LNCAP (cell line): ENCODE measurements around the gene WTIP.

Source experiments
- TF ChIP-seq, protein P1 (sequence below): fragments of 450-650 bp; IDR thresholded peaks from 2 replicates; pipeline ENCODE4 v1.5.1; 2017; ENCODE audit warnings: mild to moderate bottlenecking

WTIP gene

DNA sequence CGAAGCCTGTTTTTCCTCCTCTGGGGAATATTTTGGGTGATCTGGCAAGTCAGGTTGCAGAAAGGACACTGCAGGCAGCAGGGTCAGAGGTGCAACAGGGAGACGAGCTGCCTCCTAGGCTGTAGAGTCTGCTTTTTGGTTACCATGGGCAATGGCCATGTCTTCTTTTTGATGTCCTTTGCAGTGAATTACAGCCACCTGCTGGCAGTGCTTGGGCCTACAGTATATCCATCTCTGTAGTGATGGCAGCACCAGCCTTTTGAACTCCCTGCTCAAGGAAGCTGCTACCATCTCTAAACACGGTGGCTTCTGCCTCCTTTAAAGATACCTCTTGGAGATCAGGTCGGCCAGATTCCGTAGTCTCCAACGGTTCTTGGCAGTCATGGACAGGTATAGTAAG, 73.9 kb downstream of the WTIP start:
- TF ChIP-seq, protein P1, sequence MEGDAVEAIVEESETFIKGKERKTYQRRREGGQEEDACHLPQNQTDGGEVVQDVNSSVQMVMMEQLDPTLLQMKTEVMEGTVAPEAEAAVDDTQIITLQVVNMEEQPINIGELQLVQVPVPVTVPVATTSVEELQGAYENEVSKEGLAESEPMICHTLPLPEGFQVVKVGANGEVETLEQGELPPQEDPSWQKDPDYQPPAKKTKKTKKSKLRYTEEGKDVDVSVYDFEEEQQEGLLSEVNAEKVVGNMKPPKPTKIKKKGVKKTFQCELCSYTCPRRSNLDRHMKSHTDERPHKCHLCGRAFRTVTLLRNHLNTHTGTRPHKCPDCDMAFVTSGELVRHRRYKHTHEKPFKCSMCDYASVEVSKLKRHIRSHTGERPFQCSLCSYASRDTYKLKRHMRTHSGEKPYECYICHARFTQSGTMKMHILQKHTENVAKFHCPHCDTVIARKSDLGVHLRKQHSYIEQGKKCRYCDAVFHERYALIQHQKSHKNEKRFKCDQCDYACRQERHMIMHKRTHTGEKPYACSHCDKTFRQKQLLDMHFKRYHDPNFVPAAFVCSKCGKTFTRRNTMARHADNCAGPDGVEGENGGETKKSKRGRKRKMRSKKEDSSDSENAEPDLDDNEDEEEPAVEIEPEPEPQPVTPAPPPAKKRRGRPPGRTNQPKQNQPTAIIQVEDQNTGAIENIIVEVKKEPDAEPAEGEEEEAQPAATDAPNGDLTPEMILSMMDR = peak; percentile 50

DNA sequence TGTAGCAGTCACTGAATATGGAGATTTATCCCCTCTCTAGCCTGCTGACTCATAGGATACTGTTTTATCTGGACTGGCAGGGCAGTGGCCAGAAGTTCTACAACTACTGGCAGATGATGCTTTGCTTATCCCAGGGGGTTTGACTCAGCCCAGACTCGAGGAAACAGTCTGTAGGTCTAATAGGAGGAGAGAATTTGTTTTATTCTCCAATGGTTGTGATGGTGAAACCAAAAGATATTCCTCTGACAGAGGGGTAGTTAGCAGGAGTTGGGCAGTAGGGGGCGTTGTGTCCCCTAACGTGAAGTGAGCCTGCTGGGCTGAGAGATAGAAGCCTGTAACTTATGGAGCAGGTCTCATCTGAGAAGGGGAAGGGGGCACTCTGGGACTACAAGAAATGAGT, 74.9 kb downstream of the WTIP start:
- TF ChIP-seq, protein P1 = peak; percentile 77

DNA sequence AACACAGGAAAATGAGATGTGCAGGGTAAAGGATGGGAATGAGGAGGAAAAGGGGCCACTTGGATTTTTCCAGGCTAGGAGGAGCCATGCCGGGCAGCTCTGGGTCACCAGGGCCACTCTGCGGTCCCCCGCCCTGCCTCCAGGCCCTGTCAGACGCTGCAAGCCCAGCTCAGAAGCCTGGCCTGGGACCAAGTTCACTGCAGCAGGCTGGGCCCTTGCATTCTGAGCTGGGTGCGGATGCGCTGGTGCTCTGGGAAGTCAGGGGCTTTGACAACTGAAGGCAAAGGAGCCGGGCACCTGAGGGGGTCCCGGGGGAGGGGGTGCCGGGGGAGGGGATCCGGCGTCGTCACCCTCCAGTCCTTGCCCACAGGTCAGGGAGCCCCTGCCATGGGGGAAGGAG, 77.5 kb downstream of the WTIP start:
- TF ChIP-seq, protein P1 = no peak

DNA sequence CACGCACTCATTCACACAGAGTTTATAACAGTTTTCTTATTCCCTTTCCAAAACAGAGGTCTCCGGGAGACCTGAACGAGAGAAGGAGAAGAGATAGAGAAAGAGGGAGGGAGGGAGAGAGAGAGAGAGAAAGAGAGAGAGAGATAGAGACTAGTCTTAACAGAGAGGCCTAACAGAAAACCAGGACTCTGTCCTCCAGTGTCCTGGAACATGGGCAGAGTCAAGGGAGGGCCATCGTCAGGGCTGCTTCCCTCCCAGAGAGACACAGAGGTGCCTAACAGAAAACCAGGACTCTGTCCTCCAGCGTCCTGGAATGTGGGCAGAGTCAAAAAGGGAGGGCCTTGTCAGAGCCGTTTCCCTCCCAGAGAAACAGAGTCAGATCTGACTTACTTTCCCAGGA, 78.7 kb downstream of the WTIP start:
- TF ChIP-seq, protein P1 = no peak
